ENCODE measurements around the gene EMC10.

EMC10 gene

DNA sequence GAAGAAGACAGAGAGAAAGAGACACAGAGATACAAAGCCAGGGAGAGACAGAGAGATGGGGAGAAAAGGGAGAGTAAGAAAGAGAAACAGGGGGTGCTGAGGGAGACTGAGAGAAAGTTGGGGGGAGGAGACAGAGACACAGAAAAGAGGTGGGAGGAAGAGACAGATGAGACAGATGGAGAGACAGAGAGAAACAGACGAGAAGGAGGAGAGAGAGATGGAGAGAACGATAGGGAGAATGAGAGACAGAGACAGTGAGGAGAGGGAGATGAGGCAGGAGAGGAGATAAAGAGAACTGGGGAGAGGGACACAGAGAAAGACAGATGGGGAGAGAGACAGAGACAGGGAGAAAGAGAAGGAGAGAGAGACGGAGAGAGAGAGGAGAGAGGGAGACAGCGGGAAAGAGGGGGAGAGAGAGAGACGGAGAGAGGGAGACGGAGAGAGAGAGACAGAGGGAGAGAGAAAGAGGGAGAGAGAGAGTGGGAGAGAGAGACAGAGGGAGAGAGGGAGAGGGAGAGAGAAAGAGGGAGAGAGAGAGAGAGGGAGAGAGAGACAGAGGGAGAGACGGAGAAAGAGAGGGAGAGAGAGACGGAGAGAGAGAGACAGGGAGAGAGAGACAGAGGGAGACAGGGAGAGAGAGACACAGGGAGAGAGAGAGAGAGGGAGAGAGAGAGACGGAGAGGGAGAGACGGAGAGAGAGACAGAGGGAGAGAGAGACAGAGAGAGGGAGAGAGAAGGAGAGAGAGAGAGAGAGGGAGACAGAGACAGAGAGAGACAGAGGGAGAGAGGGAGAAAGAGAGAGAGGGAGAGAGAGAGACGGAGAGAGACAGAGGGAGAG lies 22.1 kb downstream of the EMC10 start:
- DNase-seq = no peak

DNA sequence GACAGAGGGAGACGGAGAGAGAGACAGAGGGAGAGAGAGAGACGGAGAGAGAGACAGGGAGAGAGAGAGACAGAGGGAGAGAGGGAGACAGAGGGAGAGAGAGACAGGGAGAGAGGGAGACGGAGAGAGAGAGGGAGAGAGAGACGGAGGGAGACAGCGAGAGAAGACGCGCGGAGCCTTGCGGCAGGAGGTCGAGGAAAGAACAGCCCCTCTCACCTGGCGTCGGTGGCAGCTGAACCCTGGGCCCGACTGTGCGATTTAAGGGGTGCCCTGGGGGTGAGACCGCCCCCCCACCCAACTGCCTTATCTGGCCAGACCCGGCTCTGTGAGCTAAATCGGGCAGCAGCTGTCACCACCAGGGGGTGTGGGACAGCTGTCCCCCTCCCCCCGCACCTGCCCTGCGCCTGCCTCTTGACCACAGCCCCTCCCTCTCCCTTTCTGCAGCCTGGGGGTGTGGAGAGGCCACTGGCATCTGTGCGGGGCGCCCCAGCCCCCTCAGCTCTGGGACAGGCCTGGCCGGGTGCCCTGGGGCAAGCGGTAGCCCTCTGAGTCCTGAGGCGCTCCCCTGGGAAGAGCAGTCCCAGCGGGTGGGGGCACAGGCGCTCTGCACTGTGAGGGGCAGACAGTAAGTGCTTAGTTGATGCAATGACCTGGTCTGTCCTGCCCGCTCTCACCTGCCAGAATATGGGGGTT lies 23.9 kb downstream of the EMC10 start:
- DNase-seq = no peak

DNA sequence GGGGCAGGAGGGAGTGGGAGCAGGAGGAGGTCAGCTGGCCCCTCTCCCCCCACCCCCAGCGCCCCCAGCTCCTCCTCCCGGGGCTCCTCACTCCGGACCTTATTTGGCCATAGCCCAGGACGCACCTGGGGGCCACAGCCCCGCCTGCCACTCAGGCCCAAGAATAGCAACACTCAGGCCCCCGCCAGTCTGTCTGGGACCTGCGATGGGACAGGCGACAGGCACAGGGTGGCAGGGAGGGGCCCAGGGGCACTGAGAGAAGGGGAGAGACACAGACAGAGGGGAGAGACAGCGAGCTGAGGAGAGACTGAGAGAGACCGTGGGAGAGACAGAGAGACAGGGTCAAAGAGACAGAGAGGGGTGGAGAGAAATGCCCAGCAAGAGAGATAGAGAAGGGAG lies 24.4 kb downstream of the EMC10 start:
- DNase-seq = no peak

DNA sequence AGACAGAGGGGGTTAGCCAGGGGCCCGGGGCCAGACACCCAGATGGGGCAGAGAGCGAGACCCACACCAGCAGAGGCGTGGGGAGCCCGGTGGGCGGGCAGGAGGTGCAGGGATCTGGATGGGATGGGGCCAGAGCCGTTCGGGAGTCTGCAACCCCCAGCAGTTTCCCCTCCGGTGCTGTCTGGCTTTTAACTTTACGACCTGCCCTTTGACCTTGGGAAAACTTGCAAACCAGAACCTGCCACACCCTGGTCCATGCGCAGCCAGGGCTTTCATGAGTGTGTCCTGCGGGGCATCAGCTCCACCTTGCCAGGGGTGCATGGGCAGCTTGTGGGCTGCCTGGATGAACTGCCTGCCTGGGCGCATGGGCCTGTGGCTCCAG lies 24.9 kb downstream of the EMC10 start:
- no peak for DNase-seq

DNA sequence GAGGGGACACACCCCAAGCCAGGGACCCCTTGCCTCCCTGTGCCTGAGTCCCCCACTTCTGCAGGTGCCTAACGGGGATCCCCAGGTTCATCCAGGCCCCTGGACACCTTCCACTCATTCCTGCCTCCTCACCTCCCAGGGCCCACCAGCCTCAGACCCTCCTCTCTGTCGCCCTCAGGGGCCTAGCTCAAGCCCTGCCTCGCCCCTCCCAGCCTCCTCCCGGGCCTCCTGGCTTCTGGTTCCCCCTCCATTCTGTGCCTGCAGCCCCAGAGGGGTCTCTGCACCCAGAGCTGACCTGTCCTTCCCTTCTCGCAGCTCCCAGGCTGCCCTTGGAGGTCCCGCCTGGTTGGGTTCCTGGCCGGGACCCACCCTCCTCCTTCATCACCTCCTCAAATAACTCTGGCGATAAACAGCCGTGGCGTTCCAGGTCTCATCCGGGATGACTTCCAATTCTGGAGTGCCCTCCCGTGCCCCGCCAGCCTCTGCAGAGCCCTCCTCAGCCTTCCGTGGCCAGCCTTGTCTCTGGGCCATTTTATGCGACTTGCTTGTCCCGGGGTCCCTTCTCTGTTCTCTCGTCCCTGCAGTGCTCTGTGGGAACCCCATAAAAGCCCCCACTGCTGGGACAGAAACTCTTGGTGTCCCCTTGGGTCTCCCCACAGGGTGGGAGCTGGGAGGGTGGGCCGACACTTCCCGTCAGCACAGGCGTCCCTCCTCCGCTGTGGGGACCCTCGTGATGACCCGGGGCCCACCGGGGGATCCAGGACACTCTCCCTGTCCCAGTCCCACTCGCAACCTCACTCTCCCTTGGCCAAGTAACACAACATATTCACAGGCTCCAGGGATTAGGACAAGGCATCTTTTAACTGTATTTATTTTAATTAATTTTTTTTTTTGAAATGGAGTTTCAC lies 25.5 kb downstream of the EMC10 start:
- no peak for DNase-seq

DNA sequence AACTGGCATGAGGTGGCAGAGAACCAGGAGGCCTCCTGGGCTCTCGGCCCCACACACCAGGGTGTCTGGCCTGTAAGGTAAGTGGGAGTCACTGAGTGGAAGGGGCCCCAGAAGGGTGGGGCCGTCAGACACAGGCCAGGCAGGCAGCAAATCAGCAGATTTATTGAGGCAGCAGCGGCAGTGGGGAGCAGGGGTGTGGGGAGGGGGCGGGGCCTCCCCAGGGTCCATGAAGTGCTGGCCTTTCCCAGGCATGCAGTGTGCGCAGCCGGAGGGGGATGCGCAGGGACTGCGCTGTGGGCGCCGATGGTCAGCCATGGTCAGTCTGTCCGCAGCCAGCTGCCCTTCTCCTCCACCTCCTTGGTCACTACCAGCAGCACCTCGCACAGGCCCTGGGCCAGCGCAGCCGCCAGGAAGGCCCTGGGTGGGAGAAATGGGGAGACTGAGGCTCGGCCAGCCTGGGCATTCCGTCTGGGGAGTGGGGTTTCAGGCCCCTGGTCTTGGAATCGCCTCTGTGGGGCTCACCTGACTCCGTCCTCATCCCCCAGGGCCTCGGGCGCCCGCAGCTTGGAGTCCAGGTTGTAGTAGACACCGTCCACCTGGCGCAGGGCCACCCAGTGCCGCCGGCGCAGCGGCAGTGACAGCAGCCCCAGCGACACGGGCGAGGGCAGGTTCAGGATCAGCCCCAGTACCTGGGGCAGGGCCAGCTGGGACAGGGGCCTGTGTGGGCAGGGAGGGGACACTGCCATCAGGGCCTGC lies 29.7 kb downstream of the EMC10 start:
- no peak for DNase-seq

DNA sequence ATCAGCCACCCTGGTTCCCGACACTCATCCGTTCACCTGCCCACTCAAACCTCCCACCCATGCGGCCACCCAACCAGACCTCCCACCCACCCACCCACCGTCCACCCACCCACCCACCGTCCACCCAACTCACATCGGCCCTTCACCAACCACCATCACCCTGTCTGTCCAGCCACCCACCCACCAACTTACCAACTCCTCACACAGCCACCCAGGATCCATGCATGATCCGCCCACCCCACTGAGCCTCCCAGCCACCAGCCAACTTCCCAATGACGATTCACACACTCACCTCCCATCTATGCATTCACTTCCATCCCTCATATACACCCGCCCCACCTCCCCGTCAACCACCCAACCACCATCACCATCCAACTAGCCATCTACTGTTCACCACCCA lies 30.4 kb downstream of the EMC10 start:
- DNase-seq = no peak

DNA sequence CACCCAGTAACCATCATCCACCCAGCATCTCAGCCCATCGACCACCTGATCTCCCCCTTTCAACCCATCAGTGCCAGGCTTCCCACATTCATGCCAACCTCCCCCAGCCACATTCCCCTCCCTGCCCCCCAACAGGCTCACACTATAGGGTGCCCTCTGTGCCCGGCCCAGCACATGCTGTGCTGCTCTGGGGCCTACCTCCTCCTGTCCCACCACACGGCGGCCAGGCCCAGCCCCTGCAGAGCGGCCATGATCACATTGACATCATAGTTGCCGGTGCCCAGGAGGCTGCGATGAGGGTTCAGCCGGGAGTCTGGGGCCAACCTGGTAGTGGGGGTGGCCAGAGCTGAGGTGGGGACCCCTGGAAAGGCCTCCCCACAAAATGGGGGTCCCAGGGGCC lies 31.1 kb downstream of the EMC10 start:
- no peak for DNase-seq

DNA sequence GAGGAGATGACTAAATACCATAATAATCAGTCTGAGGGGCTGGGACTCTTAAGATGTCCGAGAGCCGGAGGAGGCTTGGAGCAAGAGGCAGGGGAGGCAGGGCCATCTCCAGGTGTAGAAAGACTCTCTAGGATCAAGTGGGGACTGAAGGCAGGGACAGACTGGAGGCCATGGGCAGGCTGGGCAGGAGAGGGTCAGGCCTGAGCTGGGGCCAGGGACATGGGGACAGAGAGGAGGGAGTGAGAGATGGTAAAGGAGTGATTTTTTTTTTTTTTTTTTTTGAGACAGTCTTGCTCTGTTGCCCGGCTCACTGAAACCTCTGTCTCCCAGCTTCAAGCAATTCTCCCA lies 32.5 kb downstream of the EMC10 start:
- DNase-seq = no peak

DNA sequence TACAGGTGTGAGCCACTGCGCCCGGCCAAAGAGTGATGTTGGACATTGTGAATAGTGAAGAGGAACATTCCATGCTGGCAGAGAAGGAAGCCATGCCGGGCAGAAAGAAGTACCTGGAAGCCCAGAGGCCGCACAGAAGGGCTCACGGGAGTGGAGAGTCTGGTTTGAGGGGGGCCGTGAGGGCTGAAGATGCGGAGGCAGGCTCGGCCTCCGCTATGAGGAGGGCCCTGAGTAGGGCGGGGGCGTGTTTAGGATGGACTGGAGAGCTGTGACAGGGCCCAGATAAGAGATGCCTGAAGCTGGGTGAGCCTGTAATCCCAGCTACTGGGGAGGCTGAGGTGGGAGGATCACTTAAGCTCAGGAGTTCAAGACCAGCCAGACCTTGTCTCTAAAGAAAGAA lies 33.1 kb downstream of the EMC10 start:
- no peak for DNase-seq

DNA sequence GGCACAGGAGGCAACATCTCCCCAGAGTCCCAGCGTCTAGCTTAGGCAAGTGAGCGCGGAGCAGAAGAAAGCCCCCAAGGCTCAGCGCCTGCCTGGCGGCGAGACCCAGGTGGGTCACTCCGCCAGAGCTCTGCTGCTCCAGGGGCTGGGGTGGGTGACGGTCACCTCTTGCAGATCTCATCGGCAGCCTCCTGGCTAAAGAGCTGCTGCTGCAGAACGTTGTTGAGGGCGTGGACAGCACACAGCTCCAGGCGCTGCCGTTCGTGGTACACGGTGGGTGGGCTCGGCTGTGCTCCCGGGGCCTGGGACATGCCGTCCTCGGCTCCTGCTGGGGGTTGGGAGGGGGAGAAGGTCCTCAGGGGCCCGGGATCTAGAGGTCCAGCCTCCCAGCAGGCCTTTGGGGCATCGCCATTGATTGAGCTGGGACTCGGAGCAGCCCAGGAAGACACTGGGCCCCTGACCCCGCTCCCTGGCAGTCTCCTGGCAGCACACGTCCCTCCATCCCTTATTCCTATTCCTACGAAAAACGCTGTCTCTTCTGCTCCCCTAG lies 33.9 kb downstream of the EMC10 start:
- DNase-seq = no peak

DNA sequence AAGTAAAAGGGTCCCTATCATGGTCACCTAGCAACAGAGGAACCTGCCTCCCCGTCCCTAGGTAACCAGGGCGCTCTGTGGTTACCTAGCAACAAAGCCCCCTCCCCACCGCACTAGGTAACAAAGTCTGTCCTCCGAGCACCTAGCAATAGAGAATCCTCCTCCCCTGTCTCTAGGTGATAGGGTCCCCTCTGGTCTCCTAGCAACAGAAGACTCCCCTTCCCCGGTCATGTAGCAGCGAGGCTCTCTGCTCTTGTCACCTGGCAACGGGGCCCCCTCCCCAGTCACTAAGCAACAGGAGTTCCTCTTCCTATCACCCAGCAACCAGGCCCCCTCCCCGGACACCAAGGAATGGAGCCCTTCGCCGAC lies 34.4 kb downstream of the EMC10 start:
- no peak for DNase-seq

DNA sequence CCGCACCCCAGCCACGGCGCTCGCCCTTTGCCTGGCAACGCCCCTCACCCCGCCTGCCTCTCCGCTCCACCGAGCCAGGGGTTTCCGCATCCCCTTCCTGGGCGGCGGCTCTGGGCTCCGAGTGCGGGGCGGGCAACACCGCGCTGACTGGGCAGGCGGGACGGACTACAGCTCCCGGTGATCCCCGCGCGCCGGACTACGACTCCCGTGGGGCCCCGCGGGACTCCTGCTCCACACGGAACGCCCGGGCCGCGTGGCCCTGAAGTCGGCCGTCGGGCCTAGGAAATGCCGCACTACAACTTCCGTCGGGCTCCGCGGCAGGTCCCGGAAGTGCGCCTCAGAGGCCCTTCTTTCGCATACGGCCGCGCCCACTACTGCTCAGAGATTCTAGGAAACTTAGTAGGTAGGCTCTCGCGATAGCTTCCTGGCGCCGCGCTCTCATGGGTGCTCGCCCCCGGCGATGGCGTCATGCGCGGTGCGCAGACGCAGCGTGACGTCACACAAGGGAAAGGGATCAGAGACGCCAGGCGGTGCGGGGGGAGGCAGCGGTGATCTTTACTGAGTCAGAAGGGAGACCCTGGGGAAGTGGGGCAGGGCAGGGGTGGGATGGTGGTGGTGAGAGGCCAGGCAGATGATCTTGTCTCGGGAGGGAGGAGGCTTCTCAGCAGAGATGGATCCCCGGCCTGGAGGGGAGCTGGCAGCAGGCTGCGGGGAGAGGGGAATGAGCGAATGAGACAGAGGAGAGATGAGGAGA lies 34.9 kb downstream of the EMC10 start, which contains the start of gene JOSD2:
Gene JOSD2, minus strand, starts transcription at position 123 of the 754 bp plus-strand sequence. CDS start 760 bp downstream, outside the sequence.
- peak; percentile 94 for DNase-seq

DNA sequence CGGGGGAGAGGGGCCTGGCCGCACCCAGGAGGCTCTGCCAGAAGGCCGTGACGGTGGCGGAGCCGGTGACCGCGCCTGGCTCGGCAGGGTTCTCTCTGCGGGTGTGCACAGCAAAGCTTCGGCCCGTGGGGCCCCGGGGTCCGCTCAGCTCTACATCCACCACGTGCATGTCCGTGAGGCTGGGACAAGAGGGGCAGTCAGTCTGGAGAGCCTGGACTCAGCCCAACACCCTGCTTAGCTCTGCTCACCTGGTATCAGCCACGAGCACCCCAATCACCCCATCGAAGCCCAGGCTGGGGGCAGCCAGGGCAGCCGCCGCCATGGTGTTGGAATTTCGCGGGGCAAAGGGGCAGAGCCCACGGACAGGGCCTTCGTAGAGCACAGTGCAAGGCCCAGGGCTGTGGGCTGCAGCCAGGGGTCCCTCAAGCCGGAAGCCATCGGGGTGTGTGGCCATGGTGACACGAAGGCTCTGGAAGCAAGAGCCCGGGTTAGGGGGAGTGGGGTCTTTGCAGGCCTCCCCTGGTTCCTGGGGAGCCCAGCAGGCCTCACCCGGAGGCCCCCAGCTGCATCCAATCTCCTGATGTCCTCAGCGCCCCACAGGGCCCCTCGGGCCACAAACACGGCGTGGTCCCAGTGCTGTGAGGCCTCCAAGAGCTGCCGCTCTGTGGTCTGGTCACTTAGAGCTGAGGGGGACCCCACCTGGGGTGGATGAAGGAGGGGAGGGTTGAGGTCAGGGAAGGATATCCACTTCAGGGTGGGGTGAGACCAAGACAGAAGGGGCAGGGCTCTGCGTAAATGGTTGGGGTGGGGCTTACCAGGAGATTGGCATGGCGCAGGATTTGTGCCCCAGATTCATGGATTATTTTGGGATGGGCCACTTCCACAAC lies 36.0 kb downstream of the EMC10 start:
- DNase-seq = no peak

DNA sequence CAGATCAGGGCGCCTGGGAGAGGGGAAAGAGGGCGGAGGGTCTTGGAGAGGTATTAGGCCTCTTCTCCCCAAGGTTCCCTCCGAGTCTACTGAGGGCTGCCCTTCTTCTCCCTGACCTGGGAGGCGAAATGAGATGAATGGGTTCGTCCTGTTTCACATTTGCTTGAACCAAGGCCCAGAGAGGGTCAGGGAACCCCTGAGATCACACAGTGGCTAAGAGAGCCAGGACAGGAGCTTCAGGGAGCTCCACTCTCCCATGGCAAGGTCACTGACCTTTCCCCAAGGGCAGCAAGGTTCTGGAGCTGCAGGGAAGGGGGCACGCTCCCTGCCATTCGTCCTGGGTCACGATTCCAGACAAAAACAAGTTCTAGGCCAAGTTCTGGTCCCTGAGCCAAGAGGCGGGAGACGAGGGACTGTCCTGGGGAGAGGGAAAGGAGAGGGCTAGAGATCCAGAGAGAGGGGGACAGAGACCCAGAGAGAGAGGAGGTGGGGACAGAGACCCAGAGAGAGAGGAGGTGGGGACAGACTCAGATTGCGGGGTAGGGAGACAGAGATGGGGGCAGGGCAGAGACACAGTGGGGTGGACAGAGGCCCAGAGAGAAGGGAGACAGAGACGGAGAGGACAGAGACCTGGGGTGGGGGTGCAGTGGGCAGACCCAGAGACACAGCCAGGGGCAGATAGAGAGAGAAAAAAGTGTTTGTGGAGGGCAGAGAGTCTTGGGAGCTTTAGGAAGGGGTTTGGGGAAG lies 36.9 kb downstream of the EMC10 start:
- no peak for DNase-seq

DNA sequence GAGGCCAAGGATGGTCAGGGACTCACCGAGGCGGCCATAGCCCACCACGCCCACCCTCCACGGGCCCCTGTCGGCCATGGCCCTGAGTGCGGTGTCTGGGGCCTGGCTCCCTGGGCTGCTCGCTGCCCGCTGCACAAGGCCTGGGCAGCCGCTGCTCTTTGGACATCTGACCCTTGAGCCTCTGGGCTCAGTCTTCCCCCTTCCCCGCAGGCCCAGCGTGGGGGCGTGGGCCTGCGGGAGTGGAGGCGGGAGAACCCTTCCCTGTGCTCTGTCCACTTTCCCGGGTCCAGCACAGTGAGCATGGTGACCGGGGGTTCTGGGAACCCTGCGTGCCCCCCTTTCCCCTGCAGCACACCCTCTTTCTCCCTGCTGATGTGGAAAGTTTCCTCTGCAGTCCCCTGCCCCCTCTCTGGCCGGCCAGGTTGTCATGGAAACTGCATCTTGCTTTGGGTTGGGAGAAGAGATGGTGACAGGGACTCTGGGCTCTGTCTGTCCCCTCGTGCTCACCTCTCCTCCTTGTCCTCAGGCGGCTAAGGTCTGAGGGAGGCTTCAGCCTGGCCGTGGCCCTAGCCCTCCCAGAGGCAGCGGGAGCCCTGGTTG lies 37.5 kb downstream of the EMC10 start, which contains the start of gene ASPDH:
Gene ASPDH, minus strand, starts transcription at position 168 of the 600 bp plus-strand sequence. Its CDS starts 90 bp downstream, at position 78.
- DNase-seq = no peak

DNA sequence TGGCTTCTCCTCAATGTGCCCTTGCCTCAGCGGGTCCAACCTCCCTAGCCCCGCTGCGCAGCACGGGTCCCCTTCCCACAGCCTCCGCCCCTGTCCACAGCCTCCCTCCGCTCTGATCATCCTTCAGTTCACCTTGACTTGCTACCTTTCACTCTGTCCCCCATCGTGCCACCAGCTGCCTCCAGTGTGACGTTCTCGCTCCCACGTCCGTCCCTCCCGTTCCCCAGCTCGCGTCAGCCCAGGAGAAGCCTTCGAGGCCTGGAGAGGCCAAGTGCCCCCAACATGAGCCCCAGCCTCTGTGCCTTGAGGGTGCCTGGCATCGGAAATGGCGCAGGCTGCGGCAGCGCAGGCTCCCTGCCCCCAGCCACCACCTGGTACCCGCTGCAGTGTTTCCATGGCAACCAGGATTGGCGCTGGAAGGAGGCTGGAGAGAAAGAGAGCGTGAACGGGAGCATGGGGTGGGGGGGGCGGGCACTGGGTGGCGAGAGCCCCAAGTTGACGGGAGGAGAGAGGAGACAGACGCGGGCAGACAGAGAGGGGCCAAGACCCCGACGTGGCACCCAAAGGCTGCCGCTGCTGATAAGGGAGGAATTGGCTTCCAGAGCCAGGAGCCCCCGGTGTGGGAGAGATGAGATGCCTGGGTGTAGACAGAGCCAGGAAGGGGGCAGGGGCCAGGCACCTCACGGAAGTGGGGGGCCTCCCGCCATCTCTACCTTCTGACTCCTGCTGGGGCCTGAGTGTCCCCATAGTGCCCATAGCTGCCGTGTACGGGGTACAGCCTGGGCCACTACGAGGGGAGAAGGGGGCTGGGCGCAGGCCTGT lies 38.2 kb downstream of the EMC10 start:
- no peak for DNase-seq

DNA sequence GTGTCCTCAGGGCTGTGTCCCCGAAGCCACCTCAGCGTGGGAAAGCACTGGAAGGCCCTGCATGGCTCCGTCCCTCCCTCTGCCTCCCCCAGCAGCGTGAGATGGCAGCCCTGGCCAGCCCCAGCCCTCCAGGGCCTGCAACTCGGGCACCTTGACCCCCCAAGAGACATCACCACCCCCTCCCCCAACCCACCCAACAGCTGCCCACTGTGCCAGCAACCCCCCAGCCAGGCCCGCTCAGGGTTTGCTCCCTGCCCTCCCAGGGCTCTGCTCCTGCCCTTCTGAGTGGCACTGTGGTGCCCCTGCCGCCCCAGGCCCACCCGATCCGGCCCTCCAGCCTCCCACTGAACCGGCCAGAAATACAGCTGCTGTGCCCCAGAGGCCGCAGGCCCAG lies 38.9 kb downstream of the EMC10 start:
- DNase-seq = no peak

Measured in activated T-cell treated with anti-CD3 and anti-CD28 coated beads for 4 hours (primary cell).